ENCODE measurements around the gene PARVB.

- TF ChIP-seq CTCF (IDR thresholded peaks at IDR 0.05; ENCODE audit: extremely low read depth in 1 of 2, insufficient read depth in 1 of 2, low read depth in 1 of 2, low read length in 2 of 2) (no peak), POLR2AphosphoS5 (IDR thresholded peaks at IDR 0.05; ENCODE audit: insufficient read depth, low read depth, low read length) (no peak), POLR2A (IDR thresholded peaks at IDR 0.05; ENCODE audit: low read depth, low read length) (no peak), EZH2 (IDR thresholded peaks at IDR 0.05; ENCODE audit: borderline replicate concordance, low read depth, low read length, severe bottlenecking) (no peak), JUN (IDR thresholded peaks at IDR 0.05; ENCODE audit: borderline replicate concordance, insufficient read depth, insufficient read length, low read depth) (no peak), MYC (IDR thresholded peaks at IDR 0.05; ENCODE audit: low read depth, low read length) (no peak), FOS (IDR thresholded peaks at IDR 0.05; ENCODE audit: borderline replicate concordance, insufficient read depth, low read length) (no peak)
Measured at GRCh38 chr22:44005524-44005923, 18.6 kb upstream of the PARVB start.

Data from endothelial cell of umbilical vein (primary cell).